DND-41 (cell line): ENCODE measurements around the gene EDC3.

Experiments used
- CTCF ChIP-seq: IDR thresholded peaks from 2 replicates; pipeline ENCODE4 v1.5.1; 2012; ENCODE audit warnings: borderline replicate concordance, low read length, moderate library complexity, mild to moderate bottlenecking; ENCODE audit not compliant: poor library complexity, severe bottlenecking; ENCODE audit errors: extremely low read depth
- EZH2 ChIP-seq: IDR thresholded peaks from 3 replicates; pipeline ENCODE4 v1.6.1; 2012; ENCODE audit warnings: borderline replicate concordance, low read depth, mild to moderate bottlenecking, moderate library complexity, low read length, inconsistent platforms; ENCODE audit not compliant: severe bottlenecking

DNA sequence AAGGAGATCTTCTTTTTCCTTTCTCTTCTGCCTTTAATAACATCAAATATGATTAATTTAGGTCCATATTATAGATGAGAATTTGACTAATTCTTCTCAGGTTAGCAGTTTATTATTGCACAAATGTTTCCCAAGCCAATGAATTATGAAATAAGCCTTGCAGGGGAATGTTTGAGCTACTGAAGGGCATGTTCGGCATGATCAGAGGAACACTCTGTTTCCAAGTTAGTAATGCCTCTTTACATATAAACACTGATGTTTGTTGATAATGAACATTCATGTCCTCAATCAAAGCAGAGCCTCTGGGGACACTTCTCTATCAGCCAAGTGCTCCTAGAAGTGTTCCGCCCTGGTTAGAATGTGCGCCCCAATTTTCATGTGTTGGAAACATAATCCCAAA is 39.5 kb upstream of the EDC3 start:
- TF ChIP-seq CTCF (no peak), EZH2 (no peak)
